IPS DF 19.7 (cell line): ENCODE results near the gene UGT1A10.
A peak's percentile ranks its signal among the peaks of the same experiment; 100 is the strongest.
"Not testable (repeated sequence)": the region's sequence is repeated elsewhere in the genome, so short reads cannot be mapped to it uniquely, and the experiment has no call there.

Experiments used
- DNase-seq: peaks from one replicate; pipeline ENCODE4 v3.0.0-alpha.2; 2013; ENCODE audit warnings: low read depth, low spot score

Gene UGT1A10

DNA sequence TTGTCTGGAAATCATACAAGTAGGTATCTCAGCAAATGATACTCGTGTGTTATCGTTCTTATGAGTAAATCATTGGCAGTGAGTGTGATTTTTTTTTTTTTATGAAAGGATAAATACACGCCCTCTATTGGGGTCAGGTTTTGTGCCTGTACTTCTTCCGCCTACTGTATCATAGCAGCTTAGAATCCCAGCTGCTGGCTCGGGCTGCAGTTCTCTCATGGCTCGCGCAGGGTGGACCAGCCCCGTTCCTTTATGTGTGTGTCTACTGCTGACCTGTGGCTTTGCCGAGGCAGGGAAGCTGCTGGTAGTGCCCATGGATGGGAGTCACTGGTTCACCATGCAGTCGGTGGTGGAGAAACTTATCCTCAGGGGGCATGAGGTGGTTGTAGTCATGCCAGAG lies at the start of gene UGT1A10:
TSS of gene UGT1A10 (plus strand) at position 143 of the 400 bp plus-strand sequence. CDS start at position 218, 75 bp downstream.
- not testable (repeated sequence) for DNase-seq

DNA sequence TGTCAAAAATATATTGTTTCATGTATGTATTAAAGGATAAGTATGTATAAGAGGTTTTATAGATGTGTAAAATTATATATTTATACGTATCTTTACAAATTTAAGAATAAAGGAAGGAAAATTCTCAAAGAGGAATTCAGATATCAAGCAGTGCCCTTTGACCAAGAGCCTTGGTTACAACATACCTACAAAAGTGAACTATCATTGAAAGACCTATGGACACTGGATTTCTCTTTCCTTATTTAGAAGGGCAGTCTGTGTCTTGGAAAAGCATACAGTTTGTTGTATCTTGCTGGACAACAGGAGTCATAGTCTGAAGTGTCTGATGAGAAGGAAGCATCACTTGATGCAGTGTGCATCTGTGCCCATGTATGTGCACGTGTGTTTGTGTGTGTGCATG lies 47.8 kb upstream of the UGT1A10 start:
- no peak for DNase-seq

DNA sequence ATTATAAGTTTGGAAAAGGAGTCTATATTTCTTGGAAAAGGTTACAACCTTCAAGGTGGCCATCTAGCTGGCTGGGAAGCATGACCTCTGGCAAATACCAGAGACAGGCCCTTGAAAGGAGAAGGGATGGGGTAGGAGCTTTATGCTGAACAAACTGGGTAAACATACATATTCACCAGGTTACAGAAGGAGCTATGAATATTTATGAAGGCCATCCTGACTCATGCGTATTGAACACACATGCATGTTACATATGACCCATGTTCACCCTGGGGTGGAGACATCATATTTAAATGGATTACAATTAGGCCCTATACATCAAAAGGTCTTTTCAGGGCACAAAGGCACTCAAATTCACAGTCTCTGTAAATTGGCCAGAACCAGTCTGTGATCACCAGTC lies 43.5 kb upstream of the UGT1A10 start:
- not testable (repeated sequence) for DNase-seq

DNA sequence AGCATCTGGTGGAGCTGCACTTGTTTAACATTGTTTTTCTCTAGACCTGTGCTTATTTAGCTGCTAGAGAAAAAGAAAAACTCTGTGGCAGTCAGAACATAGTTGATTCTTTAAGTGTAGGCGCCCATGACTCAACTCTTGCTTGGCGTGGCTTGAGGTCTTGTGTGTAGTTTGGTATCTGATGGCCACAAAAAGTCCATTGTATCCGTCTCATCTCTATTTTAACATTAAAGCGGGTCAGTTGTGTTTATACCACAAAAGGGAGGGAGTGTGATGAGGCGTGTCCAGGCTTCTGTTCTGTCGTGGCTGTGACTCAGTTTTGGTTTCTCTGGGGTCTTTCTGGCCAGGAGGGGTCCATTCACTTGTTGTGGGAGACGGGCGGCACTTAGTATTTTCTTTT lies 43.0 kb upstream of the UGT1A10 start:
- no peak for DNase-seq

DNA sequence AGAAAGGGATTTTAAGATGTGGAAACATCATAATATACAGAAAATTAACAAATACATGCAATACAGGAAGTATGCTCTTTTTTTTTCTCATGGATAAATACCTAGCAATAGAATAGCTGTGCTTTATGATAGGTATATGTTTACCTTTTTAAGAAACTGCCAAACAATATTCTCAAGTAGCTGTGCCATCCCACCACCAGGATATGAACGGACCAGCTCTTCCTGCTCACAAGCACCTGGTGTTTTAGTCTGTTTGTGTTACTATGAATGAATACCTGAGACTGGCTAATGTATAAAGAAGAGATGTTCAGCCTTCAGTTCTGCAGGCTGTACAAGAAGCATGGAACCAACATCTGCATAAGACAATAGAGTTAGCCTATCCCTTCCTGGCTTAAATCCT lies 38.7 kb upstream of the UGT1A10 start:
- no peak for DNase-seq

DNA sequence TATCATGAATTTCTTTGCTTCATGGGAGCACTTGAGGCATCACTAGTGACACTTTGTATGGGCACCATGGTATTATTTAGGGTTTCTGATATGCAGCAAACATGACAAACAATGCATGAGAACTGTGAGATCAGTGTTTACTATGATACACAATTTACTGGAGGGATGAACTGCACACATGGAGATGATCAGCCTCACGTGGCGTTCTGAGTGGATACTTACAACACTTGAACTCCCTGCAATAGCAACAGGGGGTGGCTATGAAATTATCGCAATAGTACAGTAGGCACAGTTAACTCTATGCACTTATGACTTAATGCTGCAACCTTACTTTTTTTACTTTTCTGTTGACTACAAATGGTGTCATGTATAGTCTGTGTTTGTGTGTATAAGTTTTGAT lies 37.3 kb upstream of the UGT1A10 start:
- no peak for DNase-seq

DNA sequence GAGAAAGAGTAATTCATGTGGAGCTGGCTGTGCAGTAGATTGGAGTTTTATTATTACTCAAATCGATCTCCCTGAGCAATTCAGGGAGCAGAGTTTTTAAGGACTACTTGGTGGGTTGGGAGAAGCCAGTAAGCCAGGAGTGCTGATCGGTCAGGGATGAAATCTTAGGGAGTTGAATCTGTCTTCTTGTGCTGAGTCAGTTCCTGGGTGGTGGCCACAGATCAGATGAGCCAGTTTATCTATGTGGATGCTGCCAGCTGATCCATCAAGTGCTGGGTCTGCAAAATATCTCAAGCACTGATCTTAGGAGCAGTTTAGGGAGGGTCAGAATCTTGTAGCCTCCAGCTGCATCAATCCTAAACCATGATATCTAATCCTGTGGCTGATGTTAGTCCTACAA lies 35.9 kb upstream of the UGT1A10 start:
- DNase-seq = no peak

DNA sequence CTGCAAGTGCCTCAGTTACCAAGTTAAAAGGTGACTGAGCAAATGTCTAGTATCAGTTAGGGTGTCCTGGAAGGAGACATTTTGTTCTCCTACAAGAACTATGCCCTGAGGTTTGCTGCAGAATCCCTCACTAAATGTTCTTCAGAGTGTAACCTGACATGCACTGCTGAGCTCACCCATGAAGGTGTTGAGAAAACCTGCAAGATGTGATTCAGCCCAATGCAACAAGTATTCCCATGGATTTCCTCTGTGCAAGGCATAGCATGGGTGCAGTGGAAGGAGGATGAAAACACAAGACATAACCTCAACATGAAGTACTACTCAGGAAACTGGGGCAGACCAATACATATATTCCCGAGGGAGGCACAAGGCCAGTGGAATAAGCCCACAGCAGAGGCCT lies 34.2 kb upstream of the UGT1A10 start:
- no peak for DNase-seq

DNA sequence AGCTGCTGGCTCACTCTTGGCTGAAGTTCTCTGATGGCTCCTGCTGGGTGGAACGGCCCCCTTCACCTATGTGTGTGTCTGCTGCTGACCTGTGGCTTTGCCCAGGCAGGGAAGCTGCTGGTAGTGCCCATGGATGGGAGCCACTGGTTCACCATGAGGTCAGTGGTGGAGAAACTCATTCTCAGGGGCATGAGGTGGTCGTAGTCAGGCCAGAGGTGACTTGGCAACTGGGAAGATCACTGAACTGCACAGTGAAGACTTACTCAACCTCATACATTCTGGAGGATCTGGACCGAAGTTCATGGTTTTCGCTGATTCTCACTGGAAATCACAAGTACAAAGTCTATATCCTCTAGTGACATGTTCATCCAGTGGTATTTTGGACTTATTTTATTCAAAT lies 32.7 kb upstream of the UGT1A10 start:
- no peak for DNase-seq

DNA sequence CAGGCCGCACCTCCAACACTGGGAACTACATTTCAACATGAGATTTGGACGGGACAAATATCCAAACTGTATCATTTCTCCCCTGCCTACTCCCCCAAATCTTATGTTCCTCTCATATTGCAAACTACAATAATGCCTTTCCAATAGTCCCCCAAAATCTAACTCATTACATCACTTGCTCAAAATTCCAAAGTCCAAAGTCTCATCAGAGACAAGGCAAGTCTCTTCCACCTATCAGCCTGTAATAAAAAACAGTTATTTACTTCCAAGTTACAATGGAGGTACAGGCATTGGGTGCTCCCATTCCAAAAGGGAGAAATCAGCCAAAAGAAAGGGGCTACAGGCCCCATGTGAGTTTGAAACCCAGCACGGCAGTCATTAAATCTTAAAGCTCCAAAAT lies 31.4 kb upstream of the UGT1A10 start:
- no peak for DNase-seq

DNA sequence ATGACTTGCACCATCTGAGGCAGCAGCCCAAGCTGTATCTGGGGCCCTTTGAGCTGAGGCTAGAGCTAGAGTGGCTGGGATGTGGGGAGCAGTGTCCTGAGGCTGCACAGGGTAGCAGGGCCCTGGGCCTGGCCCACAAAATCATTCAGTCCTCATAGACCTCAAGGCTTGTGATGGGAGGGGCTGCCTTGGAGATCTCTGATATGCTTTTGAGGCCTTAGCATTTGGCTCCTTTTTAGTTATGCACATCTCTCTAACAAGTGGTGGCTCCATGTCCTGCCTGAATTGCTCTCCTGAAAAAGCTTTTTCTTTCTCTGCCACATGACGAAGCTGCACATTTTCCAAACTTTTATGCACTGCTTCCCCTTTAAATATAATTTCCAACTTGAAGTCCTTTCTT lies 30.6 kb upstream of the UGT1A10 start:
- no peak for DNase-seq

DNA sequence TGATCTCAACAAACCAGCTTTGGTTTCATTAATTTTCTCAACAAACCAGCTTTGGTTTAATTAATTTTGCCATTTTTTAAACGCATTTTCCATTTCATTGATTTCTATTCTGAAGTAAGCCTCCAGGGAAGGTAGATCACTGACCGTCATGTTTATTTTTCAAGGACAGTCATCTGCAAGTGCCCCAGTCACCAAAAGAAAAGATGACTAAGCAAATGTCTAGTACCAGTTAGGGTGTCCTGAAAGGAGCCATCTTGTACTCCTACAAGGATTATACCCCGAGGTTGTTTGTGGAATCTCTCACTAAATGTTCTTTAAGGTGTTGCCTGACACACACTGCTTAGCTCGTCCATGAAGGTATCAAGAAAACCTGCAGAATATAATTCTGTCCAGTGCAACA lies 25.0 kb upstream of the UGT1A10 start:
- DNase-seq = no peak

DNA sequence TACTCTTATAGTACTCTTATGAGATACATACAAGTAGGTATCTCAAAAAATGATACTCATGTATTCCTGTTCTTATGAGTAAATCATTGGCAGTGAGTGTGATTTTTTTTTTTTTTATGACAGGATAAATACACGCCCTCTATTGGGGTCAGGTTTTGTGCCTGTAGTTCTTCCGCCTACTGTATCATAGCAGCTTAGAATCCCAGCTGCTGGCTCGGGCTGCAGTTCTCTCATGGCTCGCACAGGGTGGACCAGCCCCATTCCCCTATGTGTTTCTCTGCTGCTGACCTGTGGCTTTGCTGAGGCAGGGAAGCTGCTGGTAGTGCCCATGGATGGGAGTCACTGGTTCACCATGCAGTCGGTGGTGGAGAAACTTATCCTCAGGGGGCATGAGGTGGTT lies 18.8 kb upstream of the UGT1A10 start, which contains the start of gene UGT1A8:
TSS of gene UGT1A8 (plus strand) at position 158 of the 400 bp plus-strand sequence. CDS start at position 233, 75 bp downstream.
- DNase-seq = not testable (repeated sequence)

DNA sequence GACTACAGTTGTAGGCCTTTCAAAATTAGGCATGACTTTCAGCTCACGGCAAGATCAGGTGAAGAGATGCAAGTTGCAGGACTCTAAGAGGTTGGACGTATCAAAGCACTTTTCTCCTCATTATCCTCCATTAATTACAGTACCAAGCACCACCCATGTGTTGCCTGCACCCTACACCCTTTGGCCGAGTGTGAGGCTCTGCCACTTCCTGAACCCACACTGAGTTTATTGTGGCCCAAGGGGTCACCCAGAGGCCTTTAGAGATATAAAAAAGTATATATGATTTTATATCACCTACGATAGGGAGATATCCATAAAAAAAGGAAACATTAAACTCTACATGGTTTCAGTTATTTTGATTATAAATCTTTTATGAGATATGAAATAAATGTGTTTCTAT lies 16.0 kb upstream of the UGT1A10 start:
- no peak for DNase-seq

DNA sequence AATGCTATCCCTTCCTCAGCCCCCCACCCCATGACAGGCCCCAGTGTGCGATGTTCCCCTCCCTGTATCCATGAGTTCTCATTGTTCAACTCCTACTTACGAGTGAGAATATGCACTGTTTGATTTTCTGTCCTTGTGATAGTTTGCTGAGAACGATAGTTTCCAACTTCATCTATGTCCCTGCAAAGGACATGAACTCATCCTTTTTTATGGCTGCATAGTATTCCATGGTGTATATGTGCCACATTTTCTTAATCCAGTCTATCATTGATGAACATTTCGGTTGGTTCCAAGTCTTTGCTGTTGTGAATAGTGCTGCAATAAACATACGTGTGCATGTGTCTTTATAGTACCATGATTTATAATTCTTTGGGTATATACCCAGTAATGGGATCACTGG lies 14.4 kb upstream of the UGT1A10 start:
- not testable (repeated sequence) for DNase-seq

DNA sequence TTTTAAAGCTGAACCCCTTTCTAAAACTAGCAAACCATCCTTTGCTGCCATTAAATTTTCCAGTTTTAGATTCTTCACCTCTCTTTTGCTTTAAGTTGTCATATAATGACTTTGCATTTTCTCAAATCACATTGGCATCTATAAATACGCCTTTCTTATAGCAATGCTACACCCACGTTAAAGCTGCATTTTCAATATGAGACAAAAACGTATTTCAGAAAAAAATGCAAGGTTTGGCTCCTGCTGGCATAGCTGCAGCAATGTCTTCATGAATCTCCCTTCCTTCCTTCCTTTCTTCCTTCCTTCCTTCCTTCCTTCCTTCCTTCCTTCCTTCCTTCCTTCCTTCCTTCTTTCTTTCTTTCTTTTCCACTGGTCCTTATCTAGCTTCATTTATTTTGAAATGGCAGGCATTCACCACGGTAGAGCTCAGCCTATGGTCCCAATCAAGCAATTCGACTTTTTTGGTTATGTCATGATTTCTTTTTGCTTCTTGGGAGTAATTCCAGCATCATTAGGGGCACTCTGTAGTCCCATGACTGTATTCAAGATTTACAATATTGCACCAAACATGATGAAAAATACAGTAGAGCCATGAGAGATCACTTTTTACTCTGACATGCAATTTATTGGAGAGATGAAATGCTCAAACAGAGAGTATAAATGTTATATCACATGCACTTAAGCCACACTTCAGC lies 8.8 kb upstream of the UGT1A10 start:
- DNase-seq = no peak

DNA sequence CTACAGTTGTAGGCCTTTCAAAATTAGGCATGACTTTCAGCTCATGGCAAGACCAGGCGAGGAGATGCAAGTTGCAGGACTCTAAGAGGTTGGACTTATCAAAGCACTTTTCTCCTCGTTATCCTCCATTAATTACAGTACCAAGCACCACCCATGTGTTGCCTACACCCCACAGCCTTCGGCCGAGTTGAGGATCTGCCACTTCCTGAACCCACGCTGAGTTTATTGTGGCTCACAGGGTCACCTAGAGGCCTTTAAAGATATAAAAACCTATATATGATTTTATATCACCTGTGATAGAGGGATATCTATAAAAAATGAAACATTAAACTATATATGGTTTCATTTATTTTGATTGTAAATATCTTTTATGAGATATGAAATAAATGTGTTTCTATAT lies 2.6 kb downstream of the UGT1A10 start:
- DNase-seq = no peak

DNA sequence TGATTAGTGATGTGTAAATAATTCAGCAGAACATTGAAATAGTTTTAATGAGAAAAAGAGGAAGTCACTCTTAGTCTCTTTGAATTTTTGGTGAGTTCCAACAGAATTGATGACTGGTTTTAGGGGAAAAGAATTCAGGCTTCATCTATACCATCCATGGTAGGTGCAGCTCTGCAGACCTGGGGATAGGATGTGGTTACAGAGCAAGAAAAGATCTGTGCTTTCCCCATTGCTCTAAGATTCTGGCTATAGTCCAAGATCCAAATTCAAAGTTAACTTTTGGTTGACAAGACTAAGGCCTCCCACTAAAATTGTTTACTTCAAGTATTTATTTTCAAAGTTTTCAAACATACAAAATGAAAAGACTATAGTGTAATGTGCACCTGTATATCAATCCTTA lies 3.6 kb downstream of the UGT1A10 start:
- DNase-seq = no peak

DNA sequence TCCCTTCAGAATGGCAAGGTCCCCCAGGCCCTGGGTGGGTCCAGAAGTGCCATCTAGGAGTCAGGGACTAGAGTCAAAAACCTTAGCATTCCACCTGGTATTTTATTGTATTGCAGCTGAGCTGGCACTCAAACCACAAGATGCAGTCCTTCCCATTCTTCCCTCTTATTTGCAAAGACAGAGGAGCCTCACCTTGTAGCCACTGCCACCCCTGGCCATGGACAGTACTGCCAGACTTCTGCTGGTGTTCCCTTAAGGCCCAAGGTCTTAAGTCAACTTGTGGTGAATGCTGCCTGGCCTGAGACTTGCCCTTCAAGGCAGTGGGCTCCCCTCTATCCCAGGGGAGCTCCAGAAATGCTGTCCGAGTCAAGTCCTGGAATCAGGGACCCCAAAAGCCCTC lies 6.9 kb downstream of the UGT1A10 start:
- DNase-seq = peak; percentile 23

DNA sequence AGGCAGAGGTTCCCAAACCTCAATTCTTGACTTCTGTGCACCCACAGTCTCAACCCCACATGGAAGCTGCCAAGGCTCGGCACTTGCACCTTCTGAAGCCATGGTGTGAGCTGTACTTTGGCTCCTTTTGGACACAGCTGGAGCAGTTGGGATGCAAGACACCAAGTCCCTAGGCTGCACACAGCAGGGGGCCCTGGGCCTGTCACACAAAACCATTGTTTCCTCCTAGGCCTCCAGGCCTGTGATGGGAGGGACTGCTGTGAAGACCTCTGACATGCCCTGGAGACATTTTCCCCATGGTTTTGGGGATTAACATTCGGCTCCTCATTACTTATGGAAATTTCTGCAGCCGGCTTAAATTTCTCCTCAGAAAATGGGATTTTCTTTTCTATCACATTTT lies 9.8 kb downstream of the UGT1A10 start:
- DNase-seq = not testable (repeated sequence)

DNA sequence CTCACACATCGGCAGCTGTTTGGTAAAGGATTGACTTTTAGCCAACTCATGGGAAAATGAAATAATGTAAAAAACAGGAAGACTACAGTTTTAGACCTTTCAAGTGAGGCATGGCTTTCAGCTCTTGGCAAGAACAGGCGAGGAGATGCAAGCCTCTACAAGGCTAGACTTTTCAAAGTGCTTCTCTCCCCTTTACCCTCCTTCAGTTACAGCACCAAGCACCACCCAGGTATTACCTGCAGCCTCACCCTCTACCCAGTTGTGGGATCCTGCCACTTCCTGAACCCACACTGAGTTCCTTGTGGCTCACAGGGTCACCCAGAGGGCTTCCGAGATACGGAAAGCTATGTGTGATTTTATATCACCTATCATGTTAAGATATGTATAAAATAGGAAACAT lies 14.7 kb downstream of the UGT1A10 start:
- DNase-seq = no peak

DNA sequence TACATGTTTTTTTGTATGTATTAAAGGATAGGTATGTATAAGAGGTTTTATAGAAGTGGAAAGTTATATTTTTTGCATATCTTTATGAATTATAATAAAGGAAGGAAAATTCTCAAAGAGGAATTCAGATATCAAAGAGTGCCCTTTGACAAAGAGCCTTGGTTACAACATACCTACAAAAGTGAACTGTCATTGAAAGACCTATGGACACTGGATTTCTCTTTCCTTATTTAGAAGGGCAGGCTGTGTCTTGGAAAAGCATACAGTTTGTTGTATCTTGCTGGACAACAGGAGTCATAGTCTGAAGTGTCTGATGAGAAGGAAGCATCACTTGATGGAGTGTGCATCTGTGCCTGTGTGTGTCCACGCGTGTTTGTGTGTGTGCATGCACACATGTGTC lies 15.2 kb downstream of the UGT1A10 start:
- no peak for DNase-seq

DNA sequence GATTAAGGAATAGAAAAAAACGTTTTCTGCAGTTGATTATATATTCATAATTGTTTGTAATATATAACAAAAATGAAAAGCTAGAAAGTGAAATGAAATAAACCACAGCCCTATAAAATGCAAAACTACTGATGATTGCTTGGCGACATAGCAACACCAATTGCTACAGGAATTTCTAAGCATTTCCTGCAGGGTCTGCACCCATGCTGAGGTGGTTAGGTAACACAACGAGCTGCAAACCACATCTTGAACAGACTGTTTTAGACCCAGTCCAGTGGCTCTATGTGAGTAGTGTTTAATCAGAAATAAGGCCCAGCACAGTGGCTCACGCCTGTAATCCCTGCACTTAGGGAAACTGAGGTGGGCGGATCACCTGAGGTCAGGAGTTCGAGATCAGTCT lies 18.3 kb downstream of the UGT1A10 start:
- DNase-seq = no peak

DNA sequence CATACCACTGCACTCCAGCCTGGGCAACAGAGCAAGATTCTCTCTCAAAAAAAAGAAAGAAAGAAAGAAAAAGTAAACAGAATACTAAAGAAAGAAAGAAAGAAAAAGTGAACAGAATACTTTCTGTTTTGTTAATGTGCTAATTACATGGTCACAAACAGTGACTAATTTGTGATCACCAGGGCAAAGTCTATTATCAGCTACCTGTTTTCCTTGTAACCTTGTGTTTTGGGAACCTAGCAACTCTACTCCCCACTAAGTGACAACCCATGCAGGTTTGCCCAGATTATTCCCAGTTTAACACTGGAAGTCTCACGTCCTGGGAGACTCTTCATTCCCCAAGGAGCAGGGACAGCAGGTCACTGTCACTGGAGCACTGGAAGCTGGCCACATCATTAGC lies 18.8 kb downstream of the UGT1A10 start:
- DNase-seq = no peak
